Measurements from ENCODE around the gene ALOX12B.

The ALOX12B gene

GRCh38 chr17:8119581-8120519, 32.3 kb upstream of the ALOX12B start:
- in situ Hi-C loops (cut with HindIII; ENCODE audit: low sequenced_read_pairs), result loop anchor here (25.0 kb wide), 1 partner anchor 192 kb away; the partner anchor contains the start of gene ARHGEF15

DNA sequence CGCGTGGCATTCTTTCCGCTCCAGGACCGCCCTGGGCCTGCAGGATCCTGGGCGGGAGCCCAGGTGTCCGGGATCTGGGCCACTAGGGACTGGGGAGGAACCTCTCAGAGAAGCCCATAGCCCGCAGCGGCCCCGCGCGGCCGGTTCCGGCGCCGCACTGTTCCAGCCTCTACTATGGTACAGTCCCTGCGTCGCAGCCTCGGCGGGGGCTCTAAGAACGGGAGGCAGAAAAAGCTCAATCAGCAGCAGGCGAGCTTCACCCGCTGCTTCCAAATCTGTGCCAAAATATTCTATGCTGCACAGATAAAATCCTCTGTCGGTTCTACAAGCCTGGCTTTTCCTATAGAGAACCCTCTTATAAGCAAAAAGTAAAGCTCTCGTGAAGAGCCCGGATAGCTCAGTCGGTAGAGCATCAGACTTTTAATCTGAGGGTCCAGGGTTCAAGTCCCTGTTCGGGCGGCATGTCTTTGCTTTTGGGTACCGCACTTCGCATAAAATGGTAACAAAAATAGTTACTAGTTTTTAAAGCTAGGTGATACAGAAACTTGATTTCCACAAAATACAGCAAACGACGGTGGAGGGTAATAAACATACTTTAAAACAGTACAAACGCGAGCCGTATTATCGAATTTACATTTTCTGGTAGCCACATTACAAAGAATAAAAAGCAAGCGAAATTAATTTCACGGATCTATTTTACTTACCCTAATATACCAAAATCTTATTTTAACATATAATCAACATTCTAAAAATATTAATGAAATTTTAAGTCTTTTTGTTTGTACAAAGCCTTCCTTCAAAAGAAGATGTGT, 31.5 kb upstream of the ALOX12B start:
- in situ Hi-C loops (cut with HindIII; ENCODE audit: low sequenced_read_pairs), result loop anchor here (25.0 kb wide), 1 partner anchor 193 kb away; the partner anchor contains the start of gene ARHGEF15

GRCh38 chr17:8117980-8118768, 30.7 kb upstream of the ALOX12B start, which contains the start of gene ALOXE3:
Gene ALOXE3 (minus strand): TSS chr17:8118514. CDS start chr17:8117990, 524 bp downstream.
- in situ Hi-C loops (cut with HindIII; ENCODE audit: low sequenced_read_pairs), result loop anchor here (25.0 kb wide), 1 partner anchor 194 kb away; the partner anchor contains the start of gene ARHGEF15

- in situ Hi-C loops (cut with HindIII; ENCODE audit: low sequenced_read_pairs), result loop anchor here (25.0 kb wide), 1 partner anchor 195 kb away; the partner anchor contains the start of gene ARHGEF15
Observed at GRCh38 chr17:8117367-8117979, 30.0 kb upstream of the ALOX12B start.

GRCh38 chr17:8116776-8117175, 29.3 kb upstream of the ALOX12B start:
- in situ Hi-C loops (cut with HindIII; ENCODE audit: low sequenced_read_pairs), result loop anchor here (25.0 kb wide), 1 partner anchor 196 kb away; the partner anchor contains the start of gene ARHGEF15

GRCh38 chr17:8110907-8111306, 23.4 kb upstream of the ALOX12B start:
- in situ Hi-C loops (cut with HindIII; ENCODE audit: low sequenced_read_pairs), result loop anchor here (25.0 kb wide), 1 partner anchor 201 kb away; the partner anchor contains the start of gene ARHGEF15

GRCh38 chr17:8110456-8110804, 22.9 kb upstream of the ALOX12B start:
- in situ Hi-C loops (cut with HindIII; ENCODE audit: low sequenced_read_pairs), result loop anchor here (25.0 kb wide), 1 partner anchor 202 kb away; the partner anchor contains the start of gene ARHGEF15

GRCh38 chr17:8109661-8110455, 22.3 kb upstream of the ALOX12B start:
- in situ Hi-C loops (cut with HindIII; ENCODE audit: low sequenced_read_pairs), result loop anchor here (25.0 kb wide), 1 partner anchor 202 kb away; the partner anchor contains the start of gene ARHGEF15

DNA sequence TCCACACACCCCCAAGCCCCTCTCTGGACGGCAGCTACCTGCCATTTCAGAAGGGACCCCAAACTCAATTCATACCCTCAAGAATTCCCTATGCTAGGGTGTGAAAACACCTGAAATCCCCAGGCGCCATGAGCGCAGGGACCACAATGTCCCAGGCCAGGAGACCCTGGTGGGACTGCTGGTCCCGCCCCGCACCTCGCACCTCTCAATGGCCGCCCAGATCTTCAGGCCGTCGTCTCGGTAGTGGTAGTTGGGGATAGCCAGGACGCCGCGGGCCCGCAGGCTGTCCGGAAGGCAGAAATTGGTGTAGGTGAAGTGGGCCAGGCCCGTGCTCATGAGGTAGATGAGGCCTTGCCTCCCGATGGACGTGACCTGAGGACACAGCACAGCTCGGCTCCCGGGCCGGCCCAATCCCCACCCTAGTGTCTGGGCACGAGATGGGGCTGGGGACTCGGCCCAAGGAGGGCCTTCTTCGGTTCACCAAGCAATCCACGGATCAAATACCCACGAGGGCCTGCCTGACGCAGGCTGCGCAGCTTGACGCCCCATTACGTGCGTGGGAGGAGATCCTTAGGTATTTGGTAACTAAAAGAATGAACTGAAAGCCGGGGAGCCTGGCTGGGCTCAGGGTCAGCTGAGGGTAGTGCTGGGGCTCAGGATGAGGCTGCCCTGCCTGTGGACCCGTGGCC, 21.6 kb upstream of the ALOX12B start:
- in situ Hi-C loops (cut with HindIII; ENCODE audit: low sequenced_read_pairs), result loop anchor here (25.0 kb wide), 1 partner anchor 203 kb away; the partner anchor contains the start of gene ARHGEF15

- in situ Hi-C loops (cut with HindIII; ENCODE audit: low sequenced_read_pairs), result loop anchor here (25.0 kb wide), 1 partner anchor 205 kb away; the partner anchor contains the start of gene ARHGEF15
Observed at GRCh38 chr17:8106980-8107379, 19.5 kb upstream of the ALOX12B start.

DNA sequence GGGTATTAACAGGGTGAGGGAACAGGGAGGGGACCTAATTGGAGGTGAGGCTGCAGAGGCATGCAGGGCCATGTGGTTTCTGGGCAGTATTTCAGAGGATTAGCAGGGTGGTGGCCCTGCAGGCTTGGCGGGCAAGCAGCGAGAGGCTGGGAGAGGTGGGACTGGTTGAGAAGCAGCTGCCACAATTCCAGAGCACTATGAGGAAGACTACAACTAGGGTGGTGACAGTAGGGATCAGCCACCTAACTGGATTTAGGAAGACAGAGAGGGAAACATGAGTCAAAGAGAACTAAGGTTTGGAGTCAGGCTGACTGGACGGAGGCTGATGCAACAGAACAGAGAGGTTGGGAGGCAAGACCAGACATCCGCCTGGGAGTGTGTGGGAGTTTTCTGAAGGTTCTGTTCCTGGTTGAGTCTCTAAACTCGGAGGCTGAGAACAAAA, 18.5 kb upstream of the ALOX12B start:
- in situ Hi-C loops (cut with HindIII; ENCODE audit: low sequenced_read_pairs), result loop anchor here (25.0 kb wide), 1 partner anchor 206 kb away; the partner anchor contains the start of gene ARHGEF15

DNA sequence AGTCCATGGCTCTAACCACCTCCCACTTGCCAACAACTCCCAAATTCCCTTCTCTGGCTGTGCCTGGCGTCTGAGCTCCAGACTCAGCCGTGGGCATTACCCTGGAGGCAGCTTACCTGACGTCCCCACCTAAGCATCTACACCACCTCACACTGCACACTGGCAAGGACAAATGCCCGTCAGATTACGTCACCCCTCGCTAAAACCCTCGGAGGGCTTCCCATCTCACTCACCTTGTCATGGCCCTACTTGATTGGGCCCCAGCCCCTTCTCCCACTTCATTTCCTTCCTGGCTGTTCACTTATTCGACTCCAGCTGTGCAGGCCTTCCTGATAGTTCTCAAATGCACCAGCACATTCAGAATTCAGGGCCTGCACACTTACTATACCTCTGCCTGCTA, 17.4 kb upstream of the ALOX12B start:
- in situ Hi-C loops (cut with HindIII; ENCODE audit: low sequenced_read_pairs), result loop anchor here (25.0 kb wide), 1 partner anchor 207 kb away; the partner anchor contains the start of gene ARHGEF15

- in situ Hi-C loops (cut with HindIII; ENCODE audit: low sequenced_read_pairs), result loop anchor here (25.0 kb wide), 1 partner anchor 209 kb away; the partner anchor contains the start of gene ARHGEF15
Observed at GRCh38 chr17:8103549-8103948, 16.0 kb upstream of the ALOX12B start.

- in situ Hi-C loops (cut with HindIII; ENCODE audit: low sequenced_read_pairs), result loop anchor here (25.0 kb wide), 1 partner anchor 211 kb away; the partner anchor contains the start of gene ARHGEF15
Observed at GRCh38 chr17:8101721-8102120, 14.2 kb upstream of the ALOX12B start.

GRCh38 chr17:8100763-8101162, 13.2 kb upstream of the ALOX12B start:
- in situ Hi-C loops (cut with HindIII; ENCODE audit: low sequenced_read_pairs), result loop anchor here (25.0 kb wide), 1 partner anchor 212 kb away; the partner anchor contains the start of gene ARHGEF15

DNA sequence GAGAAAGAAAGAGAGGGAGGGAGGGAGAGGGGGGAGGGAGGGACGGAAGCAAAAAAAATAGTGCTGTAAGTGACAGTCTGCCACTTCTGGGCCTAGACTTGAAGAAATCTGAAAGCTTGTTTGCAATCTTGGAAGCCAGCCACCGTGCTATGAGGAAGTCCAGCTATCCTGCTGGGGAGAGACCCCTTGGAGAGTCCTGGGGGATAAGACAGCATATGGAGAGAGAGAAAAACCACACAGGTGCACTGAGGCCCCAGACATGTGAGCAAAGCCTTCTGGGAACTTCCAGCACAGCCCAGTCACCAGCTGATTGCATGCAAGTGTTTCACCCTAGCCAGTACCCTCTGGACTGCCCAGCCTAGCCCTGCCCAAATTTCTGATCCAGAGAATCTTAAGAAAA, 12.6 kb upstream of the ALOX12B start:
- in situ Hi-C loops (cut with HindIII; ENCODE audit: low sequenced_read_pairs), result loop anchor here (25.0 kb wide), 1 partner anchor 212 kb away; the partner anchor contains the start of gene ARHGEF15

DNA sequence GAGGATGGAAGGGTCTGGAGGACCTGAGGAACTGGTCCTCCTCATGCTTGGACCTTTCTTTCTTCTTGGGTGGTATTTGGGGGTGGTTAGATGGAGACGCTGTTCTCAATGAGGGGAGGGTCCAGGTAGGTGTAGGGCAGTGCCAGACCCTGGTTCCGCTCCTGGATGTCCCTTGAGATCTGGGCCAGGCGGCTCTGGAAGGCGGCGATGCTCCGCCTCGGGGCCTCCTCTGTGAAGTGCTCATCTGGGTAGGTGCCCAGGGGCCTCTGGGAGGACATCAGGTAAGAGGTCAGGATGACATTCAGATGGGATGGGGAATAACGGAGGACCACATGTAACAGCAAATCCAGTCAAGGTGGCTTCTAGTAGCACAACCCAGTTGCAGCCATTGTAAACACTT, 9.0 kb upstream of the ALOX12B start:
- in situ Hi-C loops (cut with HindIII; ENCODE audit: low sequenced_read_pairs), result no loop called here

GRCh38 chr17:8095361-8095760, 7.8 kb upstream of the ALOX12B start:
- in situ Hi-C loops (cut with HindIII; ENCODE audit: low sequenced_read_pairs), result no loop called here
